ENCODE results near the gene SPATA20. TPM values are rescaled to one million over a fixed set of nuclear protein-coding genes. Genes with fewer than 3 reads are reported as not detected.

The SPATA20 gene
- polyA plus RNA-seq, 2 of the 4 experiments (the other 2 are of a cell fraction): 34.4 to 110 TPM

GRCh38 chr17:50506298-50506697 is 40.7 kb upstream of the SPATA20 start:
- POLR2A ChIA-PET: no interaction called here

DNA sequence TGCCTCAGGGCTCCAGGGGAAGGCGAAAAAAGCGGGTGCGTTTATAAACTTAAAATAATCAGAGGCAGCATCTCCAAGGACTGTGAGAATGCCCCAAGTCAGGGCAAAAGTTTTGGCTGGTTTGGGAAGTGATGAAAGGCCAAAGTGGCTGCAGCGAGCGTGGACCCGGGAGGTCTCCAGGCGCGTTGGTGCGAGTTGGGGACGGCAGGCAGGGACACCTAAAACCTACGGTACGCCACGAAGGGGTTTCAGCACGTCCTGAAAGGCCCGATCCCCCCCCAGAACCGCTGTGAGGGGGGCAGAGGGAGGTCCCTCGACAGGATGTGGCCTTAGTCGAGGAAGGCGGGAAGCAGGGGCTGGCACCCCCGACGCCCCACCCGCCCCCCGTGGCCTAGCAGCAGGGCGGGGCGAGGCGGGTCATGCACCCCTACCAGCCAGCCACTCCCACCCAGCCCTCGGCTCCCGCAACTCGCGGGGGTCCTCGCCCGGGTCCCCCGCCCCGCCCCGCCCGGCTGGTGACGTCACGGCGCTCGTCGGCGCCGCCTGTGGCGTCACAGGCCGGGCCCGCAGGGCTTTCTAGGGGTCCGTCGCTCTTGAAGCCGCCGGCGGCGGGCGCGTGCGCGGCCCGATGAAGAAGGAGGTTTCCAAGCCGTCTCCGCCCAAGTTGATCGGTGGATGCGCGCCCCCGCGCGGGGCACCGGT is 39.0 kb upstream of the SPATA20 start, which contains the start of gene MYCBPAP:
MYCBPAP (plus strand) TSS at position 569 of the 702 bp plus-strand sequence. CDS start 236 bp downstream, outside the sequence.
- CTCF ChIA-PET: interaction anchor here (0.8 to 10.1 kb wide), 6 partner anchors 8 to 142 kb away, joined by 3 to 119 read pairs (median 8); partner anchors contain the start of gene RSAD1
- POLR2A ChIA-PET: no interaction called here
- H3K4me2 ChIP-seq: peak within 1 kb of the TSS; percentile 90
- DNase-seq (ENCODE audit: low read depth in 1 of 2, low spot score in 1 of 2): peak; percentile 81 to 83
- H3K27ac ChIP-seq: peak within 1 kb of the TSS; percentile 77 to 89
- peak; percentile 76 to 85 for ATAC-seq
- no peaks in the 10 kb centered on the region for H3K9me3 ChIP-seq
- 47% methylated on average over 27 of the region's 66 CpGs for WGBS (ENCODE audit: missing lambda C conversion rate)
- no peak for FAIRE-seq
- H3K4me3 ChIP-seq: peak within 1 kb of the TSS; percentile 54
- H3K4me1 ChIP-seq: peaks cover 16% of the 10 kb centered on the region; the same call in 2 of the 3 replicates
- TF ChIP-seq, protein P1, sequence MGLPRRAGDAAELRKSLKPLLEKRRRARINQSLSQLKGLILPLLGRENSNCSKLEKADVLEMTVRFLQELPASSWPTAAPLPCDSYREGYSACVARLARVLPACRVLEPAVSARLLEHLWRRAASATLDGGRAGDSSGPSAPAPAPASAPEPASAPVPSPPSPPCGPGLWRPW (IDR thresholded peaks at IDR 0.05): no peak
- peak; percentile 39 for TF ChIP-seq CTCF (IDR thresholded peaks at IDR 0.05)
- TF ChIP-seq HEYL (CRISPR knock-in tag; IDR thresholded peaks at IDR 0.05): no peak
- TF ChIP-seq ELK1 (IDR thresholded peaks at IDR 0.05; ENCODE audit: low read depth, low read length): no peak
- no peak for TF ChIP-seq HOXA7 (CRISPR knock-in tag; IDR thresholded peaks at IDR 0.05)
- TF ChIP-seq MAFK (IDR thresholded peaks at IDR 0.05; ENCODE audit: partially characterized antibody): no peak
- peak; percentile 29; the same call in 1 of the 2 replicates for TF ChIP-seq MYC (IDR thresholded peaks at IDR 0.05; ENCODE audit: borderline replicate concordance, low read length)
- TF ChIP-seq HDAC2 (IDR thresholded peaks at IDR 0.05): no peak
- TF ChIP-seq HOXB5 (CRISPR knock-in tag; IDR thresholded peaks at IDR 0.05): 0 out of 2 replicates have a peak, but pooled peaks have one; percentile 36
- no peak for TF ChIP-seq FOXS1 (CRISPR knock-in tag; IDR thresholded peaks at IDR 0.05)
- no peak for TF ChIP-seq RARB (CRISPR knock-in tag; IDR thresholded peaks at IDR 0.05)
- 0 out of 2 replicates have a peak, but pooled peaks have one; percentile 31 for TF ChIP-seq HMGXB4 (CRISPR knock-in tag; IDR thresholded peaks at IDR 0.05; ENCODE audit: borderline replicate concordance)
- no peak for TF ChIP-seq TFCP2L1 (CRISPR knock-in tag; IDR thresholded peaks at IDR 0.05)
- TF ChIP-seq, protein P2, sequence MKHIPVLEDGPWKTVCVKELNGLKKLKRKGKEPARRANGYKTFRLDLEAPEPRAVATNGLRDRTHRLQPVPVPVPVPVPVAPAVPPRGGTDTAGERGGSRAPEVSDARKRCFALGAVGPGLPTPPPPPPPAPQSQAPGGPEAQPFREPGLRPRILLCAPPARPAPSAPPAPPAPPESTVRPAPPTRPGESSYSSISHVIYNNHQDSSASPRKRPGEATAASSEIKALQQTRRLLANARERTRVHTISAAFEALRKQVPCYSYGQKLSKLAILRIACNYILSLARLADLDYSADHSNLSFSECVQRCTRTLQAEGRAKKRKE (CRISPR knock-in tag; IDR thresholded peaks at IDR 0.05; ENCODE audit: low read depth): no peak
- TF ChIP-seq KDM1A (IDR thresholded peaks at IDR 0.05; ENCODE audit: low read depth): no peak
- TF ChIP-seq MAX (IDR thresholded peaks at IDR 0.05): peak; percentile 76
- 0 out of 3 replicates have a peak, but pooled peaks have one; percentile 60 for TF ChIP-seq BCL3 (IDR thresholded peaks at IDR 0.05)
- peak; percentile 92 for TF ChIP-seq E2F6 (IDR thresholded peaks at IDR 0.05; ENCODE audit: borderline replicate concordance, low read depth)
- TF ChIP-seq, protein P3, sequence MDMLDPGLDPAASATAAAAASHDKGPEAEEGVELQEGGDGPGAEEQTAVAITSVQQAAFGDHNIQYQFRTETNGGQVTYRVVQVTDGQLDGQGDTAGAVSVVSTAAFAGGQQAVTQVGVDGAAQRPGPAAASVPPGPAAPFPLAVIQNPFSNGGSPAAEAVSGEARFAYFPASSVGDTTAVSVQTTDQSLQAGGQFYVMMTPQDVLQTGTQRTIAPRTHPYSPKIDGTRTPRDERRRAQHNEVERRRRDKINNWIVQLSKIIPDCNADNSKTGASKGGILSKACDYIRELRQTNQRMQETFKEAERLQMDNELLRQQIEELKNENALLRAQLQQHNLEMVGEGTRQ (IDR thresholded peaks at IDR 0.05): no peak

More at GRCh38 chr17:50506298-50506697, 40.7 kb upstream of the SPATA20 start:
- no peak for TF ChIP-seq GATA3 (IDR thresholded peaks at IDR 0.05; ENCODE audit: borderline replicate concordance)
- TF ChIP-seq EHF (CRISPR knock-in tag; IDR thresholded peaks at IDR 0.05): no peak
- TF ChIP-seq ESRRA (IDR thresholded peaks at IDR 0.05; ENCODE audit: borderline replicate concordance, low read length): no peak
- TF ChIP-seq, protein P1 (IDR thresholded peaks at IDR 0.05): no peak
- TF ChIP-seq MAZ (IDR thresholded peaks at IDR 0.05; ENCODE audit: borderline replicate concordance, low read depth, low read length): no peak
- TF ChIP-seq CEBPB (IDR thresholded peaks at IDR 0.05): no peak
- TF ChIP-seq EP300 (IDR thresholded peaks at IDR 0.05): no peak
- TF ChIP-seq ZNF302 (CRISPR knock-in tag; IDR thresholded peaks at IDR 0.05): no peak
- TF ChIP-seq HOXB5 (CRISPR knock-in tag; IDR thresholded peaks at IDR 0.05): no peak
- TF ChIP-seq HOXA7 (CRISPR knock-in tag; IDR thresholded peaks at IDR 0.05): no peak
- no peak for TF ChIP-seq NR3C1 (IDR thresholded peaks at IDR 0.05)
- no peak for TF ChIP-seq RARB (CRISPR knock-in tag; IDR thresholded peaks at IDR 0.05)
- TF ChIP-seq RAD21 (conservative IDR thresholded peaks at IDR 0.05 in 1 of 2, IDR thresholded peaks at IDR 0.05 in 1 of 2): no peak
- no peak for TF ChIP-seq ZFP36 (IDR thresholded peaks at IDR 0.05; ENCODE audit: borderline replicate concordance, partially characterized antibody)
- TF ChIP-seq KDM1A (IDR thresholded peaks at IDR 0.05; ENCODE audit: low read depth): no peak
- no peak for TF ChIP-seq RCOR1 (IDR thresholded peaks at IDR 0.05; ENCODE audit: low read depth, low read length)
- TF ChIP-seq JUNB (IDR thresholded peaks at IDR 0.05): no peak
- Histone ChIP-seq H3K9me3 (no peaks in the 10 kb centered on the region), H3K4me2 (no peak overlapping the region), H3K4me3 (no peak overlapping the region), H3K27ac (no peak overlapping the region), H3K4me1 (peaks cover 16% of the 10 kb centered on the region; the same call in 2 of the 3 replicates)
- CTCF ChIA-PET: interaction anchor here (1.0 to 10.1 kb wide), 9 partner anchors 10 to 277 kb away, joined by 3 to 119 read pairs (median 5); partner anchors contain the start of gene RSAD1
- FAIRE-seq (no peak), DNase-seq (ENCODE audit: low read depth in 1 of 2, low spot score in 1 of 2) (no peak), ATAC-seq (no peak)
- 84% methylated on average over 7 of the region's 7 CpGs for WGBS (ENCODE audit: missing lambda C conversion rate)

All from A549 (cell line).